ENCODE data around the gene ZNF18.

- TF ChIP-seq CTCF (conservative IDR thresholded peaks at IDR 0.05 in 1 of 2, IDR thresholded peaks at IDR 0.05 in 1 of 2; ENCODE audit: low read depth in 1 of 2, low read length in 2 of 2) (no peak), EZH2 (IDR thresholded peaks at IDR 0.05; ENCODE audit: low read length, missing control alignments) (no peak)
These were observed 31.3 kb upstream of the ZNF18 start for GRCh38 chr17:12028611-12029010.
